SU-DHL-6 (cell line): Measurements from ENCODE around the gene FAM81A.

ENCODE experiments used
- H2AFZ ChIP-seq: fragments of 200-600 bp; sonication (generic); 2 replicates; pipeline ENCODE4 v1.6.1; 2014; ENCODE audit warnings: low read depth, mild to moderate bottlenecking, moderate library complexity, mixed read lengths, antibody characterized with exemption, low read length; ENCODE audit not compliant: severe bottlenecking
- H3F3A ChIP-seq: fragments of 200-600 bp; shearing (Covaris generic); 2 replicates; pipeline ENCODE4 v1.6.0; 2016; ENCODE audit warnings: antibody characterized with exemption, mild to moderate bottlenecking; ENCODE audit not compliant: insufficient read depth
- H3K27ac ChIP-seq: fragments of 200-600 bp; sonication (generic); 2 replicates; pipeline ENCODE4 v1.5.1; 2016; ENCODE audit warnings: low read depth, mild to moderate bottlenecking, low read length, moderate library complexity, mixed read lengths
- H3K27me3 ChIP-seq: fragments of 200-600 bp; sonication (generic), shearing (Covaris generic); 2 replicates; pipeline ENCODE4 v1.6.0; 2014; ENCODE audit warnings: mild to moderate bottlenecking, low read length
- H3K36me3 ChIP-seq: fragments of 200-600 bp; sonication (generic); 2 replicates; pipeline ENCODE4 v1.6.1; 2014; ENCODE audit warnings: mild to moderate bottlenecking, low read length, mixed read lengths
- H3K4me2 ChIP-seq: fragments of 300-600, 200-600 bp; shearing (Covaris generic), sonication (generic); 2 replicates; pipeline ENCODE4 v1.6.0; 2014; ENCODE audit warnings: low read length, low read depth, mild to moderate bottlenecking; ENCODE audit not compliant: poor library complexity, severe bottlenecking
- H3K4me3 ChIP-seq: fragments of 200-600 bp; sonication (generic); 2 replicates; pipeline ENCODE4 v1.5.1; 2014; ENCODE audit warnings: antibody characterized with exemption, low read length, mild to moderate bottlenecking, mixed read lengths; ENCODE audit not compliant: insufficient read depth, poor library complexity, severe bottlenecking
- H3K79me2 ChIP-seq: fragments of 200-600 bp; sonication (generic); 2 replicates; pipeline ENCODE4 v1.6.1; 2014; ENCODE audit warnings: mild to moderate bottlenecking, low read length, moderate library complexity; ENCODE audit not compliant: insufficient read depth
- H3K9ac ChIP-seq: fragments of 200-600 bp; sonication (generic); 2 replicates; pipeline ENCODE4 v1.7.0; 2014; ENCODE audit warnings: mild to moderate bottlenecking, low read length
- H3K9me2 ChIP-seq: fragments of 200-600 bp; sonication (generic); replicated peaks from 2 replicates; pipeline ENCODE4 v1.6.1; 2014; ENCODE audit warnings: low read length; ENCODE audit not compliant: insufficient read depth
- H3K9me3 ChIP-seq: fragments of 200-600 bp; sonication (generic); 2 replicates; pipeline ENCODE4 v1.6.1; 2014; ENCODE audit warnings: low read length, mixed read lengths; ENCODE audit not compliant: insufficient read depth
- H4K20me1 ChIP-seq: fragments of 200-600 bp; sonication (generic); 2 replicates; pipeline ENCODE4 v1.6.1; 2014; ENCODE audit warnings: low read depth, mild to moderate bottlenecking, antibody characterized with exemption, low read length, moderate library complexity, mixed read lengths
- CTCF ChIP-seq: fragments of 200-600 bp; sonication (generic); IDR thresholded peaks from one replicate; pipeline ENCODE4 v1.5.1; 2017; ENCODE audit warnings: antibody characterized with exemption, mild to moderate bottlenecking, low read length, moderate library complexity; ENCODE audit not compliant: insufficient read depth, poor library complexity, severe bottlenecking
- EZH2phosphoT487 ChIP-seq: fragments of 200-600 bp; sonication (generic), shearing (Covaris generic); conservative IDR thresholded peaks from 2 replicates; pipeline ENCODE4 v1.6.1; 2018; ENCODE audit warnings: mild to moderate bottlenecking, antibody characterized with exemption, low read length, moderate library complexity, mixed read lengths

Gene FAM81A

GRCh38 chr15:59434481-59434880 lies 3.5 kb upstream of the FAM81A start:
- TF ChIP-seq EZH2phosphoT487, result no peak
- no peak for TF ChIP-seq CTCF
- Histone ChIP-seq H3K27me3 (no peaks in the 10 kb centered on the region), H3K9me2 (no peaks in the 10 kb centered on the region), H3K9me3 (peaks cover 4% of the 10 kb centered on the region; the same call in 1 of the 2 replicates), H3K9ac (no peak overlapping the region), H3K27ac (no peak overlapping the region), H3K4me3 (no peak overlapping the region), H4K20me1 (no peaks in the 10 kb centered on the region), H2AFZ (no peak overlapping the region), H3K36me3 (peaks cover 4% of the 10 kb centered on the region), H3K4me2 (no peak overlapping the region), H3K79me2 (peaks cover 13% of the 10 kb centered on the region), H3F3A (peaks cover 19% of the 10 kb centered on the region; the same call in 1 of the 2 replicates)

- H3K4me3 ChIP-seq, result peak overlapping the region; percentile 51
- H3K27me3 ChIP-seq, result no peaks in the 10 kb centered on the region
- no peaks in the 10 kb centered on the region for H3K9me2 ChIP-seq
- H3K79me2 ChIP-seq, result peaks cover 36% of the 10 kb centered on the region
- peak overlapping the region; percentile 74 for H3K4me2 ChIP-seq
- TF ChIP-seq EZH2phosphoT487, result no peak
- no peak for TF ChIP-seq CTCF
- H2AFZ ChIP-seq, result peak overlapping the region; percentile 29
- H3K9ac ChIP-seq, result peak overlapping the region; percentile 47
- no peaks in the 10 kb centered on the region for H3K9me3 ChIP-seq
- no peaks in the 10 kb centered on the region for H4K20me1 ChIP-seq
- peaks cover 12% of the 10 kb centered on the region for H3K36me3 ChIP-seq
- peaks cover 19% of the 10 kb centered on the region; the same call in 1 of the 2 replicates for H3F3A ChIP-seq
- peak overlapping the region; percentile 54 for H3K27ac ChIP-seq
Observed at GRCh38 chr15:59436774-59437141, 1.2 kb upstream of the FAM81A start.

GRCh38 chr15:59437142-59437816 lies 707 bp upstream of the FAM81A start:
- peak overlapping the region; percentile 29 for H2AFZ ChIP-seq
- H3K9me2 ChIP-seq, result no peaks in the 10 kb centered on the region
- no peaks in the 10 kb centered on the region for H3K27me3 ChIP-seq
- peaks cover 41% of the 10 kb centered on the region for H3K79me2 ChIP-seq
- peak overlapping the region; percentile 51 for H3K4me3 ChIP-seq
- peak overlapping the region; percentile 47 for H3K9ac ChIP-seq
- no peak for TF ChIP-seq EZH2phosphoT487
- no peak for TF ChIP-seq CTCF
- peaks cover 12% of the 10 kb centered on the region for H3K36me3 ChIP-seq
- H3K27ac ChIP-seq, result peak overlapping the region; percentile 54
- no peaks in the 10 kb centered on the region for H3K9me3 ChIP-seq
- H3F3A ChIP-seq, result peaks cover 19% of the 10 kb centered on the region; the same call in 1 of the 2 replicates
- peak overlapping the region; percentile 74 for H3K4me2 ChIP-seq
- H4K20me1 ChIP-seq, result no peaks in the 10 kb centered on the region
